ENCODE results near the gene FUCA2.

GRCh38 chr6:143542888-143543287 lies 31.4 kb upstream of the FUCA2 start:
- TF ChIP-seq CTCF (IDR thresholded peaks at IDR 0.05) (no peak), MAX (CRISPR knock-in tag; IDR thresholded peaks at IDR 0.05) (no peak), ETV6 (CRISPR knock-in tag; IDR thresholded peaks at IDR 0.05) (no peak), ATF3 (CRISPR knock-in tag; conservative IDR thresholded peaks at IDR 0.05) (no peak), ZNF138 (CRISPR knock-in tag; conservative IDR thresholded peaks at IDR 0.05) (no peak), FOXK1 (CRISPR knock-in tag; IDR thresholded peaks at IDR 0.05) (no peak), FOXJ3 (CRISPR knock-in tag; IDR thresholded peaks at IDR 0.05; ENCODE audit: borderline replicate concordance) (no peak), ZNF121 (CRISPR knock-in tag; IDR thresholded peaks at IDR 0.05) (no peak), GTF2I (CRISPR knock-in tag; conservative IDR thresholded peaks at IDR 0.05) (no peak)

All from WTC11 (cell line).